ENCODE results near the gene ACVRL1.

ACVRL1 gene

GRCh38 chr12:51907083-51907855 lies at the start of gene ACVRL1:
Gene ACVRL1, plus strand, starts transcription at chr12:51907504. Its CDS starts 4,971 bp downstream, at chr12:51912475.
- no peak for DNase-seq

- no peak for DNase-seq
Measured at GRCh38 chr12:51860986-51861385, 46.3 kb upstream of the ACVRL1 start.

DNA sequence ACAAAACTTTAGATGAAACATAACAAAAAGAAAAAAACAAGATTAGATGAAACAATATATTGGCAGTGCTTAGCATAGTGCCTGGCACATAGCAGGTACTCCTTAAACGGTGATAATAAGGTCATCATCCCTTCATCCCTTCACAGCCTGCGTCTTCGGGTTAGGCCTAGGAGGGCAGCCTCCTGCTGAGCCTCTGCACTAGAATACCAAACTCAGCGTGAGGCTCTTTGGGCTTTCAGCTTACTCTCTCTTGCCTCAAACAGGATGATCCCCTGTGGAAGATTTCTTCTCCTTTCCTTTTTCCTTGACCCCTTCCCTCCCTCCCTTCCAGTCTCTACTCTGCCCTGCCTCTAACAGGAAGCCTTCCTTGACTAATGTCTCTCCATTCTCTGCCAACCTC lies 44.4 kb upstream of the ACVRL1 start:
- DNase-seq = no peak

GRCh38 chr12:51863363-51863932 lies 43.9 kb upstream of the ACVRL1 start:
- no peak for DNase-seq

- DNase-seq = peak; percentile 41 to 43
Measured at GRCh38 chr12:51863933-51864832, 43.1 kb upstream of the ACVRL1 start.

DNA sequence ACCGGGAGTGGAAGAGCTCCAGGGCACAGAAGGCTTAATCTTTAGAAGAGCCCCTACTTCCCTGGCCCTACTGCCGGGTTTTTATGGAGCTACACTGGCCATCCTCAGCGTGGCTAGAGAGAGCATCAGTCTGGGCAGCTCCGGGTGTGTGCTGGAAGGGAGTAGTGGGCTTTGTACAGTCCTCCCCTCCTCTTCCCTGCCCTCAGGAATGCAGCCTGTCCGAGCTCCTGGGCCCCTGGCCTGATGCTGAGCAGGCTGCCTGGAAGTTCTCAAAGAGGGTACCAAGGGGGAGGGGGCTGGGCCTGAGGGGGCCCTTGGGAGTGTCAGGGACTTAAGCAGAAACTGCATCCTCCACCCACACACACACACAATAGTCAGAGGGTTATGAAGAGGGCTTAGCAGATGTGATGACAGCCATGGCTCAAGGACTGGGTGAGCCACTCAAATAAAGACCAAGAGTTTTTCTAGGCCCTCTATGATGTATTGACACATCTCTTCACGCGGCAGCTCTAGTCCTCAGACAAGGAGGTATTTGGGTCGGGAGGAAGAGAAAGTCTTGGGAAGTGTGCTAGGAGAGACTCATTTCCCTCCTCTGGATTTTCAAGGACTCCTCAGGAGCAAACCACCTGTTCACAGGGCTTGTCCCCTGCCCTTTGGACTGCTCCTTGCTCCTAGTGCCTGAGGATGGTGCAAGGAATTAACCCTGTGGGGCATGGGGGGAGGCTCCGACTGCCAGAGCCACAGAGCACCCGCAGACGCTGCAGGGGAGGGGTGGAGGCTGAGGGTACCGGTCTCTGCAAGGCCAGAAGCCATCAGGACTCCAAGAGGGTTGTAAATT lies 42.3 kb upstream of the ACVRL1 start:
- DNase-seq = no peak

GRCh38 chr12:51865757-51866270 lies 41.5 kb upstream of the ACVRL1 start:
- DNase-seq = no peak

GRCh38 chr12:51866324-51866723 lies 41.0 kb upstream of the ACVRL1 start:
- no peak for DNase-seq

- DNase-seq = no peak
Measured at GRCh38 chr12:51866762-51867161, 40.5 kb upstream of the ACVRL1 start.

GRCh38 chr12:51867371-51867770 lies 39.9 kb upstream of the ACVRL1 start:
- no peak for DNase-seq

GRCh38 chr12:51867796-51868428 lies 39.4 kb upstream of the ACVRL1 start:
- no peak for DNase-seq

- DNase-seq = no peak
Measured at GRCh38 chr12:51868821-51869495, 38.3 kb upstream of the ACVRL1 start.

- DNase-seq = no peak
Measured at GRCh38 chr12:51869496-51869865, 37.8 kb upstream of the ACVRL1 start.

DNA sequence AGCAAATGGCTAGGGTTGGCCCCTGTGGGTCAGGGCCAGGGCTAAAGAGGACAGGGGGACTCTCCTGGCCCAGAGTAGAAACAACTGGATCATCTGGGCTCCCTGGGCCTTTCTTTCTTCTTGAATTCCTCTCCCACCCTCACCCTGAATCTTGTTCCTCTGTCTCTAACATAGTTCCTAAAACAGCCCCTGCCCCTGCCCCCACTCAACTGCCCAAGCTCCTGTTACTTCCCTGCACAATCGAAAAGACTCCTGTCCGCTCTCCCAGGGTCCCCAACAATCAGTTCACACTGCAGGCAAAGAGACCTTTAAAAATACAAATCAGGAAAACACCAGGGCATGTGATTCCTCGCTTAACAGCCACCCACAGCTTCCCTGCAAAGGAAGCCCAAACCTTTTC lies 37.4 kb upstream of the ACVRL1 start:
- DNase-seq = no peak

DNA sequence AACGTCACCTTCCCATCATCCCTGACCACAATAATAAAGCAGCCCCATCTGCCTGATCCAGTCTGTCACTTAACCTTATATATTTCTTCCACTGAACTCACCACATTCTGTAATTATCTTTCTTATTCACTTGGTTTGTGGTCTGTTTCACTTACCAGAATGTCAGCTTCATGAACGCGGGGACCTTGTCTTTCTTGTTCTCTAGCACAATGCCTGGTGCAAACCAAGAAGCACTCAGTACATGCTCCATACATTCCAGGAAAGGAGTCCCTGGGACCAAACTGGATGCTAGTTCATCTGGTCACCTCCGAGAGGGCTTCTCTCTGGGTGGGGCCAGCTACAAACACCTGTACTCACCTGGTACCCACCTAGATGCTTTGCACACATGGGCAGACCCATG lies 36.8 kb upstream of the ACVRL1 start:
- DNase-seq = no peak

- no peak for DNase-seq
Measured at GRCh38 chr12:51871126-51871525, 36.2 kb upstream of the ACVRL1 start.

DNA sequence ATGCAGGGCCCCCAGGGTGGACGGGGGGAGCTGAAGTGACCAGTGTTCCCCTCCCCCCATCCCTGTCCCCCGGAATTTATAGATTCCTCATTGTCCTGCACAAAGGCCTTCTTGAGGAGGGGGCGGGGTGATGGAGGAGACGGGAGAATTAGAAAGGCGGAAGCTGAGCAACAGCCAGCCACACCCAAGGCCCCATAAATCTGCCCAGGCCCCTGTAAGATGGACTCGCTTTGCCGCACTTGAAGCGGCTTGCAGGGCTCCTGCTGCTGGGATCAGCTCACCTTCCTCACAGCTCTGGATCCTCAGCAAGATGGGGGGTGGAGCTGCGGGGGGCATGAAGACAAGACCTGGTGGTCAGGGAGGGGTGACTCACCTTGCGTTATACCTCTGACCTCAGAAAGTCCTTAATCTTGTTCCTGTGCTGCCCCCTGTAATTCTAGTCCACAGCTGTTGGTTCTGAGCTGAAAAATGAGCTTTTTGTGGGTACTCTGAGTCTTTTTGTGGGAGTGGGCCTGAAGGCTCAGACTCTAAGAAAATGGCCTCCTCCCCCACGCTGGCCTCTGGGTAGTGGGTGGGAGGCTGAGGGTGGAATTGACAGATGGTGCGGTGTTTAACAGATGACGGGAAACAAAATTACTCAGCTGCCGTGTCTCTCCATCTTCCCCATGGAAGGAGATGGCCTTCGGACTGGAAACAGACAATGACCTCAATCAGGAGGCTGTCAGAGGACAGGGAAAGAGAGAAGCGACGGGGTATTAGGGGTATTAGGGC lies 35.2 kb upstream of the ACVRL1 start:
- no peak for DNase-seq

GRCh38 chr12:51872689-51872981 lies 34.7 kb upstream of the ACVRL1 start:
- DNase-seq = no peak

GRCh38 chr12:51873251-51873994 lies 33.9 kb upstream of the ACVRL1 start:
- DNase-seq = no peak

DNA sequence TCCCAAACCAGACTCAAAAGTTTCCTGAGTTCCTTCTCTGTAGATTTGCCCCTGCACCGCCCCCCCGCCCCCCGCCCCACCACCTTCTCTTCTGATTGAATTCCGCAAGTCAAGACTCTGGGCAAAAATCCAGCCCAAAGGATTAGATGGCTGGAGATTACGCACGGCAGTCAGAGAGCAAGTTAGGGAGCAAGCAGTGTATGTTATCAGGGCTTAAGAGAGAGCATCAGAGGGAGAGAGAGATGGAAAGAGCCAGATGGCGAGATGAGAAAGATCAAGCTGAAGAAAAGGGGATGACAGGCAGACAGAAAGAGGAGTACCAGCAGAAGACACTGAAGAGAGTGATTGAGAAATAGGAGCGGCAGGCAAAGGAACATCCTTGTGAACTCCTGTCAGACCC lies 33.3 kb upstream of the ACVRL1 start:
- DNase-seq = no peak
